CD14-positive monocyte (primary cell): ENCODE data around the gene SRPX. TPM values are rescaled to one million over a fixed set of nuclear protein-coding genes. Genes with fewer than 3 reads are reported as not detected.

ENCODE experiments used
- DNase-seq, 3 donors: peaks; one replicate each; pipeline ENCODE4 v3.0.0-alpha.2; 2011 to 2022
- H2AFZ ChIP-seq: 2 replicates; pipeline ENCODE4 v1.6.0; 2012; ENCODE audit warnings: mild to moderate bottlenecking, low read depth, low read length, inconsistent platforms; ENCODE audit not compliant: insufficient read depth, poor library complexity, severe bottlenecking
- H3K27ac ChIP-seq, 2 donors: 1 replicate in 1 of 2; 2 replicates in 1 of 2; pipeline ENCODE4 v1.5.1; 2012 to 2013; ENCODE audit warnings: low read length in 2 of 2, control low read depth in 1 of 2, inconsistent platforms in 1 of 2, low read depth in 1 of 2, mild to moderate bottlenecking in 1 of 2
- H3K27me3 ChIP-seq, 2 donors: one replicate each; pipeline versions ENCODE4 v1.6.0 to v1.6.1; 2011 to 2013; ENCODE audit warnings: low read length in 2 of 2; ENCODE audit not compliant: control insufficient read depth in 2 of 2, insufficient read depth in 2 of 2
- H3K36me3 ChIP-seq, 2 donors: replicated peaks in 1 of 2; 1 replicate in 1 of 2; 2 replicates in 1 of 2; pipeline versions ENCODE4 v1.5.1 to v1.6.1; 2012 to 2013; ENCODE audit warnings: low read length in 2 of 2, control low read depth in 1 of 2, inconsistent platforms in 1 of 2, mild to moderate bottlenecking in 1 of 2; ENCODE audit not compliant: insufficient read depth in 2 of 2, control insufficient read depth in 1 of 2
- H3K4me1 ChIP-seq, 2 donors: 1 replicate in 1 of 2; 2 replicates in 1 of 2; pipeline versions ENCODE4 v1.5.1 to v1.6.1; 2012 to 2013; ENCODE audit warnings: low read length in 2 of 2, control low read depth in 1 of 2, inconsistent platforms in 1 of 2, mild to moderate bottlenecking in 1 of 2, moderate library complexity in 1 of 2; ENCODE audit not compliant: insufficient read depth in 2 of 2, control insufficient read depth in 1 of 2
- H3K4me2 ChIP-seq: replicated peaks from 2 replicates; pipeline ENCODE3; 2012; ENCODE audit warnings: low read length, moderate library complexity, mild to moderate bottlenecking; ENCODE audit not compliant: poor library complexity, severe bottlenecking; ENCODE audit errors: extremely low read depth
- H3K4me3 ChIP-seq, 3 experiments: fragments of 200-600 bp in 1 of 3; sonication (generic) in 1 of 3; replicated peaks in 1 of 3; 1 replicate in 2 of 3; 2 replicates in 1 of 3; pipeline ENCODE4 v1.5.1; 2011 to 2013; ENCODE audit warnings: low read length in 3 of 3, mild to moderate bottlenecking in 3 of 3, control low read depth in 2 of 3, low read depth in 2 of 3, inconsistent platforms in 1 of 3, moderate library complexity in 1 of 3
- H3K79me2 ChIP-seq: 2 replicates; pipeline ENCODE4 v1.6.0; 2012; ENCODE audit warnings: mild to moderate bottlenecking, control low read depth, inconsistent platforms, low read length, moderate library complexity; ENCODE audit not compliant: insufficient read depth
- H3K9ac ChIP-seq: 2 replicates; pipeline ENCODE4 v1.6.0; 2017; ENCODE audit warnings: low read length, mild to moderate bottlenecking; ENCODE audit not compliant: insufficient read depth, poor library complexity, severe bottlenecking
- H3K9me3 ChIP-seq, 2 donors: replicated peaks in 1 of 2; 1 replicate in 1 of 2; 2 replicates in 1 of 2; pipeline versions ENCODE4 v1.5.1 to v1.6.1; 2012 to 2013; ENCODE audit warnings: low read length in 2 of 2, control low read depth in 1 of 2; ENCODE audit not compliant: control insufficient read depth in 1 of 2, insufficient read depth in 1 of 2
- H4K20me1 ChIP-seq: 2 replicates; pipeline ENCODE4 v1.6.0; 2012; ENCODE audit warnings: mild to moderate bottlenecking, low read length, control low read depth, moderate library complexity; ENCODE audit not compliant: insufficient read depth
- H3K27ac Mint-ChIP-seq, 7 donors: one replicate each; pipeline ENCODE4 v1.8.0; 2020; ENCODE audit warnings: mild to moderate bottlenecking in 7 of 7, mixed read lengths in 7 of 7, moderate library complexity in 6 of 7, inconsistent platforms in 2 of 7
- H3K27me3 Mint-ChIP-seq, 3 donors: one replicate each; pipeline ENCODE4 v1.8.0; 2021 to 2022; ENCODE audit warnings: low read depth in 3 of 3, mild to moderate bottlenecking in 3 of 3, mixed read lengths in 3 of 3, moderate library complexity in 3 of 3, inconsistent platforms in 1 of 3
- H3K36me3 Mint-ChIP-seq, 2 donors: one replicate each; pipeline ENCODE4 v1.8.0; 2020; ENCODE audit warnings: mixed read lengths in 2 of 2, inconsistent platforms in 1 of 2, mild to moderate bottlenecking in 1 of 2
- H3K4me1 Mint-ChIP-seq: one replicate; pipeline ENCODE4 v1.8.0; 2020; ENCODE audit warnings: mild to moderate bottlenecking, mixed read lengths
- H3K4me3 Mint-ChIP-seq, 2 donors: one replicate each; pipeline ENCODE4 v1.8.0; 2020; ENCODE audit warnings: mild to moderate bottlenecking in 2 of 2, mixed read lengths in 2 of 2, moderate library complexity in 1 of 2
- H3K9me3 Mint-ChIP-seq, 7 donors: one replicate each; pipeline ENCODE4 v1.8.0; 2020 to 2022; ENCODE audit warnings: mixed read lengths in 7 of 7, mild to moderate bottlenecking in 6 of 7, moderate library complexity in 6 of 7, inconsistent platforms in 2 of 7
- CTCF ChIP-seq: fragments of 200-600 bp; IDR thresholded peaks from one replicate; pipeline ENCODE4 v1.8.0; 2022; ENCODE audit warnings: antibody characterized with exemption, mild to moderate bottlenecking
- WGBS: methylation state at CpG from one replicate; pipeline ENCODE4 v1.1.5; 2013; ENCODE audit warnings: missing lambda C conversion rate; ENCODE audit not compliant: insufficient coverage; 5-methylcytosine and 5-hydroxymethylcytosine counted together
- intact Hi-C, 2 donors: fragments of 100-400 bp; cut with micrococcal nuclease; formaldehyde crosslinking; loops; one replicate each; pipeline versions ENCODE4 v1.15.0 to v1.15.1; 2023
- polyA plus RNA-seq, 3 donors: library from polyadenylated mRNA; depleted of rRNA in 1 of 3; unstranded in 2 of 3; stranded (reverse) in 1 of 3; fragments of 300-500 nt in 2 of 3; fragments of >200 nt in 1 of 3; fragmentation: Illumina TruSeq in 2 of 3; gene quantifications; 1 replicate in 2 of 3; 2 replicates in 1 of 3; pipeline ENCODE4 v1.2.3, GENCODE V29; 2012 to 2021

Gene SRPX
- polyA plus RNA-seq, 3 donors: not detected

- no peaks in the 10 kb centered on the region for H3K36me3 Mint-ChIP-seq
- Histone ChIP-seq H3K4me2 (no peak overlapping the region), H3K9me3 (no peaks in the 10 kb centered on the region), H3K27me3 (no peaks in the 10 kb centered on the region), H3K79me2 (no peaks in the 10 kb centered on the region), H3K27ac (no peak overlapping the region), H3K4me3 (no peak overlapping the region), H4K20me1 (no peaks in the 10 kb centered on the region), H3K36me3 (no peaks in the 10 kb centered on the region), H3K4me1 (no peaks in the 10 kb centered on the region), H2AFZ (no peak overlapping the region), H3K9ac (no peak overlapping the region)
- H3K9me3 Mint-ChIP-seq: peaks cover 0 to 3% (median 0%) of the 10 kb centered on the region in 7 donors
- H3K4me1 Mint-ChIP-seq: no peaks in the 10 kb centered on the region
- intact Hi-C loops: no loop called here
- DNase-seq: no peak
- WGBS: 88% methylated on average over 3 of the region's 5 CpGs
- H3K27ac Mint-ChIP-seq: no peak overlapping the region
- TF ChIP-seq CTCF: no peak
- peaks cover 0 to 6% (median 4%) of the 10 kb centered on the region in 3 donors for H3K27me3 Mint-ChIP-seq
- no peak overlapping the region for H3K4me3 Mint-ChIP-seq
Measured at GRCh38 chrX:38151441-38151840, 69.2 kb downstream of the SRPX start.

GRCh38 chrX:38150993-38151392 lies 69.7 kb downstream of the SRPX start:
- H3K4me3 Mint-ChIP-seq: no peak overlapping the region
- 100% methylated on average over 2 of the region's 4 CpGs for WGBS
- H3K36me3 Mint-ChIP-seq: no peaks in the 10 kb centered on the region
- Histone ChIP-seq H3K4me2 (no peak overlapping the region), H3K36me3 (no peaks in the 10 kb centered on the region), H3K4me1 (no peaks in the 10 kb centered on the region), H3K9ac (no peak overlapping the region), H3K27me3 (no peaks in the 10 kb centered on the region), H3K9me3 (no peaks in the 10 kb centered on the region), H4K20me1 (no peaks in the 10 kb centered on the region), H3K79me2 (no peaks in the 10 kb centered on the region), H3K4me3 (no peak overlapping the region), H3K27ac (no peak overlapping the region), H2AFZ (no peak overlapping the region)
- no peak overlapping the region for H3K27ac Mint-ChIP-seq
- intact Hi-C loops: no loop called here
- no peaks in the 10 kb centered on the region for H3K4me1 Mint-ChIP-seq
- peaks cover 0 to 7% (median 4%) of the 10 kb centered on the region in 3 donors for H3K27me3 Mint-ChIP-seq
- H3K9me3 Mint-ChIP-seq: peaks cover 0 to 3% (median 0%) of the 10 kb centered on the region in 7 donors
- DNase-seq: no peak
- TF ChIP-seq CTCF: no peak
